Testis (tissue), 2 donors: ENCODE measurements around the gene DCDC2B.

ENCODE experiments used
- POLR2A ChIP-seq: fragments of 450-650 bp; IDR thresholded peaks from one replicate; pipeline ENCODE4 v1.6.1; 2017; ENCODE audit warnings: antibody characterized with exemption, mild to moderate bottlenecking, moderate library complexity
- TF ChIP-seq, protein P1 (sequence below), 3 experiments: fragments of 450-650 bp in 2 of 3; fragments of 200-600 bp in 1 of 3; sonication (generic) in 1 of 3; IDR thresholded peaks; one replicate each; pipeline ENCODE4 v1.5.1; 2016 to 2019; ENCODE audit warnings: antibody characterized with exemption in 3 of 3, mild to moderate bottlenecking in 2 of 3, moderate library complexity in 1 of 3

DNA sequence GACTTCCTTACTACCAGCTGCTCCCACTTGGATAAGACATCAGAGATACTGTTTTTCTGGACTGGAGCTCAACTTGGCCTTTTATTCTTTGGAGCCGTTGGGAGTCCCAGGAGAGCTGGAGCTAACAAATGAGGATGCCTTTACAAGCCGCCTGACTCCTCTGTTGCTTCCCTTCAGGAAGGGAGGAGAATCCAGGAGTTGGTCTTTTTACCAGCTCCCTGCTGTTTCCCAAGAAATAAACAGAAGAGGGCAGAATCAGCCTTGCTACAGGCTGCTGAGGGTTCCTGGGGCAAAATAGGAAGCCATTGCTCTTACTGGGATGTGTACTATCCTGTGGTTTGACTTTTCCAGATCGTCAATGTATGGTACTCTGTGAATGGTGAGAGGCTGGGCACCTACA, 14.8 kb downstream of the DCDC2B start:
- TF ChIP-seq, protein P1, sequence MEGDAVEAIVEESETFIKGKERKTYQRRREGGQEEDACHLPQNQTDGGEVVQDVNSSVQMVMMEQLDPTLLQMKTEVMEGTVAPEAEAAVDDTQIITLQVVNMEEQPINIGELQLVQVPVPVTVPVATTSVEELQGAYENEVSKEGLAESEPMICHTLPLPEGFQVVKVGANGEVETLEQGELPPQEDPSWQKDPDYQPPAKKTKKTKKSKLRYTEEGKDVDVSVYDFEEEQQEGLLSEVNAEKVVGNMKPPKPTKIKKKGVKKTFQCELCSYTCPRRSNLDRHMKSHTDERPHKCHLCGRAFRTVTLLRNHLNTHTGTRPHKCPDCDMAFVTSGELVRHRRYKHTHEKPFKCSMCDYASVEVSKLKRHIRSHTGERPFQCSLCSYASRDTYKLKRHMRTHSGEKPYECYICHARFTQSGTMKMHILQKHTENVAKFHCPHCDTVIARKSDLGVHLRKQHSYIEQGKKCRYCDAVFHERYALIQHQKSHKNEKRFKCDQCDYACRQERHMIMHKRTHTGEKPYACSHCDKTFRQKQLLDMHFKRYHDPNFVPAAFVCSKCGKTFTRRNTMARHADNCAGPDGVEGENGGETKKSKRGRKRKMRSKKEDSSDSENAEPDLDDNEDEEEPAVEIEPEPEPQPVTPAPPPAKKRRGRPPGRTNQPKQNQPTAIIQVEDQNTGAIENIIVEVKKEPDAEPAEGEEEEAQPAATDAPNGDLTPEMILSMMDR (IDR thresholded peaks at IDR 0.05): no peak
- no peak for TF ChIP-seq POLR2A
